HG03558 (cell line): ENCODE measurements around the gene ASGR1.

Experiments used
- ATAC-seq: cut with Tn5 transposase; IDR thresholded peaks from one replicate; pipeline ENCODE4 v1.9.1; 2021; ENCODE audit warnings: moderate number of reproducible peaks; ENCODE audit not compliant: unreplicated experiment; ENCODE audit errors: extremely low read depth

ASGR1 gene

DNA sequence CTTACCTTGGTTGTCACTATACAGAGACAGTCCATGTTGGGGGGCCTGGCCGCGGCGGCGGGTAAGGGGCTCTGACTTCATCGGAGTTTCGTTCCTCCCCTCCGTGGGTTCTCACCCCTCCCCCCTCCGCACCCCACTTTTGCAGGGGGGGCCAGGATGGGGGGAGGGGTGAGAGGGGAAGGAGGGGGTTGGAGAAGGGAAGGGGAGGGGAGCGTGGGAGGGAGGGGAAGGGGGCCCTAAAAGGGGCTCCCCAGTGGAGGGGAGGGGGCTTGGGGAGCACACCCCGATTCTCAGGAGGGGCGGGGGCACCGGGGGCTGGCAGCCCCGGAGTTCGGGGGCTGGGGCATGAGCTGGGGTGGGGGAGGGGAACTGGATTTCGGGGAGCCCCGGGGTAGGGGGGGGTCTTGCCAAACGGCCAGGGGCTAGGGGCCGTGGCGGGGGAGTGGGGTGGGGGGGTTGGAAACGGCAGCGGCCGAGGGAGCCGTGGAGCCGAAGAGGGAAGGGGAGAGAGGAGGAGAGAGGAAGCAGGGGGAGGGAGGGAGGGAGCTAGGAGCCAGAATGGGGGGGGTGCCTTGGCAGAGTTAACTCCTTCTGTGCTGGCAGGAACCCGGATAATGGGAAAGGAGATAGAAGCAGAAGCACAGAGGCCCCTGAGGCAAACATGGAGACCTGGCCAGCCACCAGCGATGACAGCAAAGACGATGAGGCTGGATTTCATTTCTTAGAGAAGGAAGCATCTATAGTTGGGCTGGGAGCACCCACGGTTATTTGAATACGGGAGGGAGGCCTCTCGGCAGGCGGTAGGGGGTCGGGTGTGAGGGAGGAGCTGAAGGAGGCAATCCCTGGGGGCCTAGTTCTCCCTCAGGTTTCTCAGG is 38.2 kb upstream of the ASGR1 start:
- ATAC-seq: no peak

DNA sequence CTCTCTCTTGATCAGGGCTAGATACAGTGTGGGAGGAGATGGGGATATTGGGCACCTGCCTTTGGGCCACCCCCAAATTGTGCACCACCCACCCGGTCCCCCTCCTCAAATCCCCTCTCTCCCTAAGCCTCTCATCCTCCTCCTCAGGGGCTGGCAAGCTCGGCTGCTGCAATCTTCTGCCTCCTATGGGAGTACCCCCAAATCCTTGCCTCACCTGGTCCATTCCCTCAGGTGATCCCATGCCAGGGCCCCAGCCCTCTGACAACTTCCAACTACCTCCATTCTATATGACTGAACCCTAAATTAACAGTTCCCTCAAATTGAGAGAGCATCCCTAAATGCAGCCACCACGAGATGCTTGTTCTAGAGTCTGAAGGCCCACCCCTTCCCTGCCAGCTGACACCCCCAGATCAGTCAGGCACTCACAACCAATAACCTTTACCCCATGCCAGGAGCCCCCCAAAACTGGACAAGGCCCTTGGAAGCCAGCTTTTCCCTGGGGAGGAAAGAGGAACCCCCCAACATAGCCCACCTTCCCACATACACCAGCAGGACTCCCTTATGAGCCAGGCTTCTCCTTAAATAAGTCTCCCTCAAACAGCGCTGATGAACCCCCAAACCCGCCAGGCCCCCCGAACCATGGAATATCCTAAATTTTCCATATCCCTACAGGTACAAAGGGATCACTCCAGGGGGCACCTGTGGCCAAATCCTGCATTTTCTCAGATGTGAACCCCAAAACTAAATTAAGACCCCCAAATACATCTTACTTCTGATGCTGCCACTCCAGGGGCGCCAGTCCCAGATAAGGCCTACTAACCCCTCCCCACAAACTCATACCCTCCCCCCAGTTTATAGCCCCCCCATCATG is 37.3 kb upstream of the ASGR1 start:
- no peak for ATAC-seq

DNA sequence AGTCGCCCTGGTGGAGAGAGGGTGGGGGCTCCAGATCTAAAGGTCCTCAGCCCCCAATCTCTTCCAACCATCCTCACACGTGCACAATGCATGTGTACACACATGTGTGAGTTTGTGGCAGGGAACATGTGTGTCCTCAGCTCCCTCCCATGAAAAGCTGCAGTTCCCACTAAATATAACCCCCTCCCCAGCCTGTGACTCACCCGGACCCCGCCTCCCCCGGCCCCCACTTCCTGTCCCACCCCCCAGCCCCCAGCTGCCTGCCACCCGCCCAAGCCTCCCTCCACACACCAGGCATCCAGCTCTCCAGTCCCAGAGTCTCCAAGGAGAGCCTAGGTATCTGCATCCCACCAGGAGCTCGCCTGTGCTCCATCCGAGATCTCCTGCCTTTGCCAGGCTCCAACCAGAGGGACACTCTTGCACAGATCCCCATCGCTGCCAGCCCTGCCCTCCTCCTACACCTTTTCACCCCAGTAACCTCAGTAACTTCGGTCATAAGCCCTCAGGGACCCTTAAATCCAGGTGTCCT is 36.5 kb upstream of the ASGR1 start:
- no peak for ATAC-seq

- no peak for ATAC-seq
Observed at GRCh38 chr17:7215136-7215638, 36.0 kb upstream of the ASGR1 start.

DNA sequence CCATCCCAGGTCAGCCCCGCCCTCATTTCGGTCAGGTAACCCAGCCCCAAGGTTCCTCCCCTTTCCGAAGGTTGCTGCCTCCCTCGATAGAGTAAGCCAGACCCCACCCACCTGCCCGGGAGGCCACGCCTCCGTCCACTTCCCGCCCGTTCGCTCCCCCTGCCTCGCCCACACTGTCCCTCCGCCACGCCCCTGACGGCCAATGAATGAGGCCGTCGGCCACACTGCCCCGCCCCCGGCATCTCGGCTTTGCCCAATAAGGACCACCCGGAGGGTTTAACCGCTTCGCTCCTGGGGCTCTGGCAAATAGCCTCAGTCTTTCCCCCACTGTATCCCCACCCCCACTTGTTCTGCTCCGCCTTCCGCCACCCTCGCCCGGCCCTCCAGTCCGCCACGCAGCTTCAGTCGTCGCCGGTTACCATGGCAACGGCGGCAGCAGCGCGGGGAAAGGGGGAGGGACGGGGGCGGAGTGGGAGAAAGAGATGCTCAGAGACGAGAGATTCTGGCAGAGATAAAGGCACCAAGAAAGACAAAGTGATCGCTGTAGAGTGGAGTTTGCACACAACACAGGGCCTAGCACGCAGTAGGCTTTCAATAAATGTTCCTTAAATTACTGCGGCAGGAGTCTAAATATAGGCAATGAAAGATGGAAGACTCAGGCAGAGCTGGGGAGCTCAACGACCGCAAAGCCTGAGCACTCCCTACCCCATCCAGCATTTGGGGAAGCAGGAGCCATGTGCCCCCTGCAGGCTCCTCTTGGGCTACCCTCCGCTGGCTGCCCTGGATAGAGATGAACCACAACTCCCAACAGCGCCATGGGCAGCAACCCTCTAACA is 35.3 kb upstream of the ASGR1 start:
- peak; percentile 50 for ATAC-seq

DNA sequence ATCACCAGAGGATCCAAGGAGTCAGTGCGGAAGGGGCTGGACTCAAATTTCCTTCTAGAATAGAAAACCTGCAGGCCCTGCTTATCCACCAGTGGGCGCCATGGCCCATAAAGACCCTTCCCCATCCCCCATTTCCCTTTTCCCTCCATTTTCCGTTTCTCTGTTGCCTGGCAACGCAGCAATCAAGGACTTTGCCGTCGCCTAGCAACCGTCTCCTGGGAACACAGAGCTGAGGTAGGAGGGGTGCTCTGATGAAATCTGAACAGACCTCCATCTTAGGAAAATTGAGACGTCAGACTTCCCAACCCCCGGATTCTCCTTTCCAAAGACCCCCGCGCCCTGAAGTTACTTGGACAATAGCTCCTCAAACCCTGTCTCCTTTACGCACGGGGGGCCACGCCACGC is 34.7 kb upstream of the ASGR1 start:
- no peak for ATAC-seq

DNA sequence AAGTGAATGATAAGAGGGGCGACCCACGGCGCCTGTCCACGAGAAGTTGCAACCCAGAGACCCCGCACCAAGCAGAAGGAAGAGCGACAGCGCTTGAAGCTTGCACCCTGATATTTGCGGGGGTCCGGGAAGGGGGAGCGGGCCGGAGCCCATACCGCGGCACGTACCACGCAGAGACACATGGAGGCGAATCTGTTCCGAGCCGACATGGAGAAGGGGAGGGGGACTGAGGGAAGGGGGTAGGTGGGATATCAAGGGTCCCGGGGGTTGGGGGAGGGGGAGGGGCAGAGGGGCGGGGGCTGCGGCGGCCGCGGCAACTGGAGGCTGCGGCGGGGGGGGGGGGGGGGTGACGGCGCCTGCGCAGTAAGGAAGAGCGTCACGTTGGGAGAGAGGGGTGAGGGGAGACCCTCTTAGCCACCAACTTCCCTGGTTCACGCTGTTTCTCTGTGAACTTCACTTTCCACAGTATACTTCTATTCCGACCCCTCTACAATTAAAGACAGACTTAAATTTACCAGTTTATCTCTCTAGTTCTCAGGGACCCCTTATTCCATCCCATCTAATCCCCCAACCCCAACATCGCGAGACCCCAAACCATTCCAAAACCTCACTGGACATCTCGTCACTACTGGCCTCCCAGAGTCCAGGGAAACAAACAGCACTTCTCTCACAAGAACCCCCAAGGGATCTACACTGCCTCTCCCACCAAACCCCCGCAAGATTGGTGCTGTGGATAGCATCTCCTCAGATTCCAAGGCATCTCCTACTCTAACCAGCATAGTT is 32.5 kb upstream of the ASGR1 start:
- ATAC-seq: no peak

DNA sequence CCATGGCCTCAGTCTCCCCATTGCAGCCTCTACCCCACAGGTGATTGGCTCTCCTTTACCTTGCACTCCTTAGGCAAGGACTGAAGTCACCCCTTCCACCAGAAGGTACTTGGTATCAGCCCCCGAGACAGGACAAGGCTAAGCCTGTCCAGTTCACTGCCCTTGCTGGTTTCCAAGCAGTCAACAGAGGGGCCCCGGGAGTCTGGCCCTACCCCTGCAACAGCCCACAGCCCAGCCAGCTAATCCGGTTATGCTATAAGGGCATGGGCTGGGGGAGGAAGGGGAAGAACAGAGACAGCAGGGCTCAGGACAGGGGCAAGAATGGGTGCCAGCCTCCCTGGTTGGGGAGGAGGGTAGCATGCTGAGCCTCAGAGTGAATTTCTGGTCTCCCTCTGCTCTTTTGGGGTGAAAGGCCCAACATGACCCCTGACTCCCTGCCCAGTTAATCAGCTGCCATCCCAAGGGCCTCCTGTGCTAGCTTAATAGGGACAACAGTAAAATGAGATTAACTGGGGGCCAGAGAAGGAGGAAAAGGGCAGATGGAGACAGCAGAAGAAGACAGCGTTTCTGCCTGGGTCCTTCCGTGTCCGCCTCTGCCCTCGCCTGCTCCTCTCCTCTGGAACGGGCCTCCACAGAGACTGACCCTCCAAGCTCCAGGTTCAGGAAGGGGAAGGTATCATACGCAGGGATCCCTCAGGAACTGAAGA is 29.7 kb upstream of the ASGR1 start:
- no peak for ATAC-seq

DNA sequence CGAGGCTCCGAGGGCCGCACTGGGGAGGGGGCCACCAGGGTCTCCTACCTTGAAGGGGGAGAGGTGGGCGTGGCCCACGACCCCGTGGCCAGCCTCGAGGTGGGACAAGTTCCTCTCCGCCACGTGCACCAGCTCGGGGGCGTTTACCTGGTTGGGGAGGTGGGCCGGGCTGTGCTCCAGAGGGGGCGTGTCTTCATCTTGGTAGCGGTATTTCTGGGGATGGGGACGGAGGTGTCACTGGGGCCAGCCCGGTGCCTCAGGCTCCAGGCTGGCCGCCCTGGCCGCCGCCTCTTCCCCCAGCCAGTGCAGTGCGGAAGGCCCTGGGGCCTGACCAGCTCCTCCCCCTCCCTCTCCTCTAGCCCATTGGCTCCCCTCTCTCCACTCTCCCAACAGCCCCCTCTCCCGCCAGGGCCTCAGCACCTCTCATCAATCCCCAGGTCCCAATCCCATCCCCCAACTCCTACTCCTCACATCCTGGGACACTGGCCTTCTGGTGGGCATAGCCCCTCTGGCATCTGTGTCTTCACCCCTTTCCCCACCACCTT is 28.9 kb upstream of the ASGR1 start:
- no peak for ATAC-seq

DNA sequence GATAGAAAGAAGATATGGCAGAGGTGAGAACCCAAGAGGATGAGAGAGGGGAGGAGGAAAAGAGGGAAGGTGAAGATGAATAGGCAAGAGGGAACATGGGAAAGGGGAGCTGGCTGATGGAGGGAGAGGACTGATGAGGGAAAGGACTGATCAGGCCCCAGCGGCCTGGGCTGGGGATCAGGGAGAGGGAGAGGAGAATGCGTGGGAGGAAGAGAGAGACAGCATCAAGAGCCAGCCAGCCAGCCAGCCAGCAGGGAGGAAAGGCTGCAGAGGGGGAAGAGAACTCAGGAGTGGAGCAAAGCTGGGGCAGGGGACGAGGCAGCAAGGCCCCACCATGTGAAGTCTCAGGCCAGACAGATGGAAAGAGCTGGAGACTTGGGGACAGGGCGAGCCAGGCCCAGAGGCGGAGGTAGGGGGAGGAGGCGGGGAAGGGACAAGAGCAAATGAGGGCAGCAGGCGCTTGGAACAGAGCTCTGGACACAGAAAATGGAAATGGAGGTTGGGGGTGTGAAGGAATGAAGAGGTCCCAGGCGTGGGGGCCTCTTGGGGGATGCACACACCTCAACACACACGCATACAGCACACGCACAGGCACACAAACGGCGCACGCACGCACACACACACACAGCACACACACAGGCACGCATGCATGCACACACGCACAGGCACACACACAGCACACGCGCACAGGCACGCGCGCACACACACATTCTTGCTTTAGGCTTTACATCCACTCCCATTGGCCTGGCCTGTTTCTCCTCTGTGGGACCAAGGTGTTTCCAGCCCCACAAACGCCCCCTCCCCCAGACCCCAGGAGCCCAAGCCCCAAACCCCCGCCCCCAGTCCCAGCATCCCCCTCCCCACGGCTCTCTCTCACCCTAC is 28.2 kb upstream of the ASGR1 start:
- ATAC-seq: no peak

DNA sequence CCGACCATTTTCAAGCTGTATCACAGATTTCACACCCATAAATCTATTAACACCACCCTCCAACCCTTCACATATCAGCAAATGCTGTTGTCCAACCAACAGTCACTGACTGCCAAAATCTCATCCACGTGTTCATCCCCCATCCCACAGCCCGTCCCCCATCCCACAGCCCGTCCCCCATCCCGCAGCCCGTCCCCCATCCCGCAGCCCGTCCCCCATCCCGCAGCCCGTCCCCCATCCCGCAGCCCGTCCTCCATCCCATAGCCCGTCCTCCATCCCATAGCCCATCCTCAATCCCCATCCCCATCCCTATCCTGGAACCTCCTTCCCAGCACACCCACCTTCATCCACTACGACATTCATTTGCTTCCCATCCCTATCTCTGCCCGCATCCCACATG is 26.4 kb upstream of the ASGR1 start:
- no peak for ATAC-seq

- ATAC-seq: peak; percentile 67
Observed at GRCh38 chr17:7204828-7205461, 25.8 kb upstream of the ASGR1 start.

- ATAC-seq: no peak
Observed at GRCh38 chr17:7204336-7204735, 25.2 kb upstream of the ASGR1 start.

DNA sequence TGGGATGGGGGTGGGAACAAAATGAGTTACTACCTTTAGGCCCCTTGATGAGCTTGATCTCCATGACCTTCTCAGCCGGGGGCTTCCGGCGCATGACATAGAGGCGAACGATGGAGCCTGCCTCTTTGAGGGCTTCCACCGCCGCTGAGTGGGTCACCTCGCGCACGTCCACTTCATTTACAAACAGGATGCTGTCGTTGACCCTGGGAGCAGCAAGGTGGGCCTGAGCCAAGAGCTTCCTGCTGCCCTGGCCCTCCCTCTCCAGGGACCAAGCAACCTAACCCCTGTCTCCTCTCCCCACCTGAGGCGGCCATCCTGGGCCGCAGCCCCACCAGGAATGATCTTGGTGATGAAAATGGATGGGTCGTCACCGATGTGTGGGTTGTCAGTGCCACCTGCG is 24.2 kb upstream of the ASGR1 start:
- no peak for ATAC-seq

DNA sequence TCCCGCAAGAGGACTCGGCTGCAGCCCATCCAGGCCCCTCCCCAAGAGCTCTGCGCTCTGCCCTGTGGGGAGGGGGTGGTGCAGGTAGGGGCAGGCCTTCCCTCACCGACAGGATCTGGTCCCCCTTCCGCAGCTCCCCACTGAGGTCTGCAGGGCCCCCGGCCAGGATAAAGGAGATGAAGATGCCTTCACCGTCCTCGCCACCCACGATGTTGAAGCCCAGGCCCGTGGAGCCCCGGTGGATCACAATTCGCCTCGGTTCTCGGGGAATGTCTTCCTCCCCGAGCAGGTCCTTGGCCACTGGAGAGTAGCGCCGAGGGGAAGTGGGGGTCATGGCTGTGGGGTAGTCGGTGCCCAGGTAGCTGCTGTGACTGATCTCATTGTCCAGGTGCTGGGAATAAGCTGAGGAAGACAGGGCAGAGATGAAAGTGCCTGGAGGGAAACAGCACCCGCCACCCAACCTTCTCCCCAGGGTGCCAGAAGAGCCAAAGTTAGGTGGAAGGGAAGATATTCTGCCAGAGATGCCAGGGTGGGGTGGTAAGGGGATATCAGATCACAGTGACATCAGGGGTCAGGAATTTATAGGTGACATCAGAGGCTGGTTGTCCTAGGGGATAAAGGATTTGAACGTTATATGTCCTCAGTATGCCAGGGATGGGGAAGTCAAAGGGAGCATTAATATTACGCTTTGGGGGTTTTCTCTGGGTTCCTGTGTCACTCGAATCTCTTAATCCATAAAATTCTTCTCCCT is 17.7 kb upstream of the ASGR1 start:
- no peak for ATAC-seq

- ATAC-seq: no peak
Observed at GRCh38 chr17:7195971-7196370, 16.8 kb upstream of the ASGR1 start.
